HepG2 (cell line): Measurements from ENCODE around the gene PLCB1. TPM values are rescaled to one million over a fixed set of nuclear protein-coding genes. Genes with fewer than 3 reads are reported as not detected.

ENCODE experiments used
- ATAC-seq: fragments of 200-7000 bp; cut with Tn5 transposase; 3 replicates; pipeline ENCODE4 v1.9.1; 2020; ENCODE audit warnings: mild to moderate bottlenecking, moderate library complexity
- BruUV-seq: library from RNA; stranded (reverse); fragments of 400-500 nt; replicated peaks from 2 replicates; lab custom pipeline; 2021; lab: Mats Ljungman, UMichigan
- CTCF ChIA-PET: fragments of 300-600 bp; formaldehyde crosslinking; extraction: SDS; loops from one replicate; lab custom pipeline; 2021; ENCODE audit warnings: low total read pairs, inconsistent platforms, low intra/inter-chr PET ratio; lab: Yijun Ruan, JAX
- POLR2A ChIA-PET: fragments of 350-600 bp; sonication (Branson Sonifier 250); formaldehyde crosslinking; loops from one replicate; lab custom pipeline; 2020; ENCODE audit warnings: antibody characterized with exemption, inconsistent platforms; lab: Yijun Ruan, JAX
- DNase-seq: peaks from one replicate; pipeline ENCODE4 v3.0.0-alpha.2; 2015; ENCODE audit warnings: low spot score
- FAIRE-seq: peaks from 3 replicates; lab custom pipeline; 2011; peaks lifted over from hg19 to GRCh38; lab: Jason Lieb, UNC
- H2AFZ ChIP-seq: one replicate; pipeline ENCODE4 v1.6.1; 2011; ENCODE audit warnings: low read length, inconsistent platforms
- H3K27ac ChIP-seq: fragments of 300-600 bp; 3 replicates; pipeline ENCODE4 v1.8.0; 2011; ENCODE audit warnings: mixed run types, mild to moderate bottlenecking, mixed read lengths, low read length, inconsistent platforms; ENCODE audit not compliant: insufficient read depth; ENCODE audit errors: extremely low read length
- H3K27me3 ChIP-seq, 2 experiments: fragments of 200-600 bp in 1 of 2; 2 replicates in 1 of 2; 3 replicates in 1 of 2; pipeline versions ENCODE4 v1.6.0 to v1.8.0; 2011; ENCODE audit warnings: low read length in 2 of 2, mild to moderate bottlenecking in 2 of 2, moderate library complexity in 2 of 2, inconsistent platforms in 1 of 2; ENCODE audit not compliant: insufficient read depth in 2 of 2, control insufficient read depth in 1 of 2
- H3K36me3 ChIP-seq, 2 experiments: fragments of 200-600 bp in 1 of 2; replicated peaks in 1 of 2; 2 replicates in 1 of 2; 3 replicates in 1 of 2; pipeline versions ENCODE4 v1.5.1 to v1.8.0; 2011; ENCODE audit warnings: low read length in 2 of 2, inconsistent platforms in 1 of 2; ENCODE audit not compliant: insufficient read depth in 2 of 2, control insufficient read depth in 1 of 2
- H3K4me1 ChIP-seq: 2 replicates; pipeline ENCODE4 v1.5.1; 2012; ENCODE audit warnings: low read length, inconsistent platforms; ENCODE audit not compliant: insufficient read depth
- H3K4me2 ChIP-seq: 2 replicates; pipeline ENCODE4 v1.6.0; 2011; ENCODE audit warnings: low read depth, low read length, inconsistent platforms
- H3K4me3 ChIP-seq, 3 experiments: fragments of 200-600 bp in 1 of 3; sonication (generic), shearing (Covaris generic) in 1 of 3; replicated peaks in 1 of 3; 2 replicates each; pipeline ENCODE4 v1.5.1; 2011 to 2016; ENCODE audit warnings: low read length in 3 of 3, inconsistent platforms in 2 of 3, low read depth in 2 of 3, mild to moderate bottlenecking in 2 of 3, control low read depth in 1 of 3, mixed read lengths in 1 of 3; ENCODE audit not compliant: insufficient read depth in 1 of 3
- H3K79me2 ChIP-seq: one replicate; pipeline ENCODE4 v1.6.1; 2011; ENCODE audit warnings: low read length, inconsistent platforms; ENCODE audit not compliant: insufficient read depth
- H3K9ac ChIP-seq: 2 replicates; pipeline ENCODE4 v1.6.0; 2011; ENCODE audit warnings: mild to moderate bottlenecking, low read depth, low read length, inconsistent platforms; ENCODE audit not compliant: insufficient read depth
- H3K9me3 ChIP-seq: 2 replicates; pipeline ENCODE4 v1.5.1; 2012; ENCODE audit warnings: mild to moderate bottlenecking, low read length
- H4K20me1 ChIP-seq: 2 replicates; pipeline ENCODE4 v1.6.0; 2011; ENCODE audit warnings: inconsistent platforms, mild to moderate bottlenecking, low read length, moderate library complexity; ENCODE audit not compliant: insufficient read depth
- ATF7-NPFF ChIP-seq: sonication (generic); formaldehyde crosslinking; IDR thresholded peaks from 2 replicates; pipeline ENCODE4 v1.8.1; 2023; ENCODE audit warnings: mild to moderate bottlenecking, low read depth, missing genetic modification reagents, moderate library complexity
- KLF16 ChIP-seq, 2 experiments: sonication (generic) in 1 of 2; formaldehyde crosslinking in 1 of 2; IDR thresholded peaks; 2 replicates each; pipeline versions ENCODE4 v1.6.1 to v1.8.0; 2016 to 2023; ENCODE audit warnings: missing genetic modification reagents in 2 of 2, missing compliant biosample characterization in 1 of 2
- MBD4 ChIP-seq: IDR thresholded peaks from 2 replicates; pipeline ENCODE4 v1.6.1; 2012; ENCODE audit warnings: low read length, inconsistent platforms, borderline replicate concordance
- MIER2 ChIP-seq: IDR thresholded peaks from 2 replicates; pipeline ENCODE4 v1.6.1; 2016; ENCODE audit warnings: missing biosample characterization, missing genetic modification reagents
- MYNN ChIP-seq: sonication (generic); formaldehyde crosslinking; IDR thresholded peaks from 2 replicates; pipeline ENCODE4 v1.4.0; 2020; ENCODE audit warnings: mild to moderate bottlenecking, low read depth, missing genetic modification reagents
- PITX1 ChIP-seq: sonication (generic); formaldehyde crosslinking; IDR thresholded peaks from 2 replicates; pipeline ENCODE4 v1.5.1; 2020; ENCODE audit warnings: mild to moderate bottlenecking, missing genetic modification reagents
- PRPF4 ChIP-seq: fragments of 200-400 bp; formaldehyde crosslinking; IDR thresholded peaks from 2 replicates; pipeline ENCODE4 v1.6.1; 2016; ENCODE audit warnings: low read length, low read depth; ENCODE audit not compliant: poor library complexity, severe bottlenecking
- RARG ChIP-seq: sonication (generic); formaldehyde crosslinking; IDR thresholded peaks from 2 replicates; pipeline ENCODE4 v1.4.0; 2020; ENCODE audit warnings: low read depth, mild to moderate bottlenecking, missing genetic modification reagents
- SSRP1 ChIP-seq: IDR thresholded peaks from 2 replicates; pipeline ENCODE4 v1.6.1; 2016; ENCODE audit warnings: control low read depth
- TCF12 ChIP-seq, 2 experiments: fragments of 450-650 bp in 1 of 2; sonication (generic) in 1 of 2; formaldehyde crosslinking in 1 of 2; IDR thresholded peaks; 2 replicates each; pipeline versions ENCODE4 v1.6.1 to v1.8.0; 2017 to 2022; ENCODE audit warnings: antibody characterized with exemption in 1 of 2, mild to moderate bottlenecking in 1 of 2, missing genetic modification reagents in 1 of 2, moderate library complexity in 1 of 2
- ZFX ChIP-seq: sonication (generic); formaldehyde crosslinking; IDR thresholded peaks from 2 replicates; pipeline ENCODE4 v1.4.0; 2020; ENCODE audit warnings: mild to moderate bottlenecking, low read depth, missing genetic modification reagents, moderate library complexity
- ZNF557 ChIP-seq: sonication (generic); formaldehyde crosslinking; IDR thresholded peaks from 2 replicates; pipeline ENCODE4 v1.4.0; 2020; ENCODE audit warnings: missing genetic modification reagents
- WGBS: methylation state at CpG from one replicate; pipeline ENCODE4 v1.1.6; 2017; ENCODE audit warnings: low lambda C conversion rate; 5-methylcytosine and 5-hydroxymethylcytosine counted together
- in situ Hi-C: cut with HindIII; loops from 2 replicates; pipeline ENCODE4 v1.10.0; 2017; ENCODE audit warnings: low pct_unique_long_range_greater_than_20kb; ENCODE audit not compliant: extremely low pct_ligation_motif_present
- intact Hi-C: fragments of 100-400 bp; cut with micrococcal nuclease; formaldehyde crosslinking; loops from one replicate; pipeline ENCODE4 v1.10.0; 2022; ENCODE audit not compliant: unreplicated experiment
- polyA plus RNA-seq, 8 experiments: library from polyadenylated mRNA; depleted of rRNA in 3 of 8; stranded (reverse) in 7 of 8; unstranded in 1 of 8; fragments of >200 nt; fragmentation: Illumina TruSeq in 4 of 8; extraction: Trizol in 4 of 8; gene quantifications; 2 replicates each; pipeline versions ENCODE4 v1.2.1 to v1.2.3, GENCODE V29; 2011 to 2016; ENCODE audit warnings: low read depth in 4 of 8, missing spikeins in 1 of 8, mixed read lengths in 1 of 8; ENCODE audit not compliant: insufficient read depth in 1 of 8
- total RNA-seq, 5 experiments: library from RNA; depleted of rRNA; stranded (reverse); fragments of >200 nt; fragmentation: Illumina TruSeq; extraction: Trizol; gene quantifications; 2 replicates each; pipeline ENCODE4 v1.2.3, GENCODE V29; 2016; ENCODE audit warnings: low read depth in 1 of 5
- TF ChIP-seq, protein P1 (sequence below): sonication (generic); formaldehyde crosslinking; IDR thresholded peaks from 2 replicates; pipeline ENCODE4 v1.4.0; 2020; ENCODE audit warnings: mild to moderate bottlenecking, missing genetic modification reagents
- TF ChIP-seq, protein P2 (sequence below): sonication (generic); formaldehyde crosslinking; IDR thresholded peaks from 2 replicates; pipeline ENCODE4 v1.5.0; 2020; ENCODE audit warnings: missing genetic modification reagents, mild to moderate bottlenecking, borderline replicate concordance
- TF ChIP-seq, protein P3 (sequence below): sonication (generic); formaldehyde crosslinking; IDR thresholded peaks from 2 replicates; pipeline ENCODE4; 2020; ENCODE audit warnings: missing genetic modification reagents, mild to moderate bottlenecking, borderline replicate concordance
- TF ChIP-seq, protein P4 (sequence below): sonication (generic); formaldehyde crosslinking; conservative IDR thresholded peaks from 2 replicates; pipeline ENCODE4 v1.4.0; 2020; ENCODE audit warnings: missing genetic modification reagents
- TF ChIP-seq, protein P5 (sequence below): sonication (generic); formaldehyde crosslinking; IDR thresholded peaks from 2 replicates; pipeline ENCODE4 v1.8.1; 2023; ENCODE audit warnings: missing genetic modification reagents, inconsistent platforms, borderline replicate concordance

The PLCB1 gene
- total and polyA plus RNA-seq, 2 of the 13 experiments (the other 11 are each of a cell fraction or from before 2014, with no cell fraction given): 42.4 to 55.9 TPM

DNA sequence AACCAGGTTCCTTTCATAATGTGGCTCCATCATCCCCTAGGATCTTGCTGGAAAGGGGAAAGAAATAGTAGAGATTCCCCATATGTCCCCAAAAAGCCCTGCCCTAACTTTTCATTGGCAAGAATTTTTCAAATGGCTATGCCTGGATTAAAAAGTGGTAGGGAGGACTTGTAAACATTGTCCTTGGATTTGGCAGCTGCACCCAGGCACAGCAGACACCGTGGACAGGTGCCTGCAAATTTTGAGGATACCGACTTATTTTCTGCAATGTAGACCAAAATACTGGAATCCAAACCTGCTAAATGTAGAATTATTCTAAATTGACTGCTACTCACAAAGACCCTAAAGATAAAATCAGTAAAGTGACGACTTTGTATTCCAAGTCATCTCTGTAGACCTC, 733.6 kb downstream of the PLCB1 start:
- intact Hi-C loops: no loop called here
- Histone ChIP-seq H4K20me1 (no peaks in the 10 kb centered on the region), H3K27me3 (no peaks in the 10 kb centered on the region), H3K36me3 (no peaks in the 10 kb centered on the region), H3K27ac (no peak overlapping the region), H3K79me2 (no peaks in the 10 kb centered on the region), H3K4me1 (peaks cover 11% of the 10 kb centered on the region), H3K9ac (no peak overlapping the region), H2AFZ (no peak overlapping the region), H3K9me3 (no peaks in the 10 kb centered on the region), H3K4me2 (no peak overlapping the region), H3K4me3 (no peak overlapping the region)
- TF ChIP-seq ZNF557 (no peak), RARG (no peak), SSRP1 (CRISPR knock-in tag) (no peak), MYNN (CRISPR knock-in tag) (no peak), MIER2 (CRISPR knock-in tag) (no peak), PRPF4 (no peak), ATF7-NPFF (CRISPR knock-in tag) (no peak), ZFX (CRISPR knock-in tag) (no peak), TCF12 (IDR thresholded peaks at IDR 0.05) (no peak), TCF12 (CRISPR knock-in tag; IDR thresholded peaks at IDR 0.05) (no peak), MBD4 (no peak), KLF16 (CRISPR knock-in tag; IDR thresholded peaks at IDR 0.05) (no peak), PITX1 (CRISPR knock-in tag) (no peak)
- TF ChIP-seq, protein P1, sequence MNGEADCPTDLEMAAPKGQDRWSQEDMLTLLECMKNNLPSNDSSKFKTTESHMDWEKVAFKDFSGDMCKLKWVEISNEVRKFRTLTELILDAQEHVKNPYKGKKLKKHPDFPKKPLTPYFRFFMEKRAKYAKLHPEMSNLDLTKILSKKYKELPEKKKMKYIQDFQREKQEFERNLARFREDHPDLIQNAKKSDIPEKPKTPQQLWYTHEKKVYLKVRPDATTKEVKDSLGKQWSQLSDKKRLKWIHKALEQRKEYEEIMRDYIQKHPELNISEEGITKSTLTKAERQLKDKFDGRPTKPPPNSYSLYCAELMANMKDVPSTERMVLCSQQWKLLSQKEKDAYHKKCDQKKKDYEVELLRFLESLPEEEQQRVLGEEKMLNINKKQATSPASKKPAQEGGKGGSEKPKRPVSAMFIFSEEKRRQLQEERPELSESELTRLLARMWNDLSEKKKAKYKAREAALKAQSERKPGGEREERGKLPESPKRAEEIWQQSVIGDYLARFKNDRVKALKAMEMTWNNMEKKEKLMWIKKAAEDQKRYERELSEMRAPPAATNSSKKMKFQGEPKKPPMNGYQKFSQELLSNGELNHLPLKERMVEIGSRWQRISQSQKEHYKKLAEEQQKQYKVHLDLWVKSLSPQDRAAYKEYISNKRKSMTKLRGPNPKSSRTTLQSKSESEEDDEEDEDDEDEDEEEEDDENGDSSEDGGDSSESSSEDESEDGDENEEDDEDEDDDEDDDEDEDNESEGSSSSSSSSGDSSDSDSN (CRISPR knock-in tag): no peak
- TF ChIP-seq, protein P2, sequence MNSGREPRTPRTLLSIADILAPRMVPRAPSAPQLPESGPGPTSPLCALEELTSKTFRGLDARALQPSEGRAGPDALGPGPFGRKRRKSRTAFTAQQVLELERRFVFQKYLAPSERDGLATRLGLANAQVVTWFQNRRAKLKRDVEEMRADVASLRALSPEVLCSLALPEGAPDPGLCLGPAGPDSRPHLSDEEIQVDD: no peak
- TF ChIP-seq, protein P3, sequence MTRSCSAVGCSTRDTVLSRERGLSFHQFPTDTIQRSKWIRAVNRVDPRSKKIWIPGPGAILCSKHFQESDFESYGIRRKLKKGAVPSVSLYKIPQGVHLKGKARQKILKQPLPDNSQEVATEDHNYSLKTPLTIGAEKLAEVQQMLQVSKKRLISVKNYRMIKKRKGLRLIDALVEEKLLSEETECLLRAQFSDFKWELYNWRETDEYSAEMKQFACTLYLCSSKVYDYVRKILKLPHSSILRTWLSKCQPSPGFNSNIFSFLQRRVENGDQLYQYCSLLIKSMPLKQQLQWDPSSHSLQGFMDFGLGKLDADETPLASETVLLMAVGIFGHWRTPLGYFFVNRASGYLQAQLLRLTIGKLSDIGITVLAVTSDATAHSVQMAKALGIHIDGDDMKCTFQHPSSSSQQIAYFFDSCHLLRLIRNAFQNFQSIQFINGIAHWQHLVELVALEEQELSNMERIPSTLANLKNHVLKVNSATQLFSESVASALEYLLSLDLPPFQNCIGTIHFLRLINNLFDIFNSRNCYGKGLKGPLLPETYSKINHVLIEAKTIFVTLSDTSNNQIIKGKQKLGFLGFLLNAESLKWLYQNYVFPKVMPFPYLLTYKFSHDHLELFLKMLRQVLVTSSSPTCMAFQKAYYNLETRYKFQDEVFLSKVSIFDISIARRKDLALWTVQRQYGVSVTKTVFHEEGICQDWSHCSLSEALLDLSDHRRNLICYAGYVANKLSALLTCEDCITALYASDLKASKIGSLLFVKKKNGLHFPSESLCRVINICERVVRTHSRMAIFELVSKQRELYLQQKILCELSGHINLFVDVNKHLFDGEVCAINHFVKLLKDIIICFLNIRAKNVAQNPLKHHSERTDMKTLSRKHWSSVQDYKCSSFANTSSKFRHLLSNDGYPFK (CRISPR knock-in tag): no peak
- TF ChIP-seq, protein P4, sequence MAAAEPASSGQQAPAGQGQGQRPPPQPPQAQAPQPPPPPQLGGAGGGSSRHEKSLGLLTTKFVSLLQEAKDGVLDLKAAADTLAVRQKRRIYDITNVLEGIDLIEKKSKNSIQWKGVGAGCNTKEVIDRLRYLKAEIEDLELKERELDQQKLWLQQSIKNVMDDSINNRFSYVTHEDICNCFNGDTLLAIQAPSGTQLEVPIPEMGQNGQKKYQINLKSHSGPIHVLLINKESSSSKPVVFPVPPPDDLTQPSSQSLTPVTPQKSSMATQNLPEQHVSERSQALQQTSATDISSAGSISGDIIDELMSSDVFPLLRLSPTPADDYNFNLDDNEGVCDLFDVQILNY (CRISPR knock-in tag): no peak
- TF ChIP-seq, protein P5, sequence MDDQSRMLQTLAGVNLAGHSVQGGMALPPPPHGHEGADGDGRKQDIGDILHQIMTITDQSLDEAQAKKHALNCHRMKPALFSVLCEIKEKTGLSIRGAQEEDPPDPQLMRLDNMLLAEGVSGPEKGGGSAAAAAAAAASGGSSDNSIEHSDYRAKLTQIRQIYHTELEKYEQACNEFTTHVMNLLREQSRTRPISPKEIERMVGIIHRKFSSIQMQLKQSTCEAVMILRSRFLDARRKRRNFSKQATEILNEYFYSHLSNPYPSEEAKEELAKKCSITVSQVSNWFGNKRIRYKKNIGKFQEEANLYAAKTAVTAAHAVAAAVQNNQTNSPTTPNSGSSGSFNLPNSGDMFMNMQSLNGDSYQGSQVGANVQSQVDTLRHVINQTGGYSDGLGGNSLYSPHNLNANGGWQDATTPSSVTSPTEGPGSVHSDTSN (CRISPR knock-in tag): no peak
- DNase-seq (no peak), ATAC-seq (no peak), FAIRE-seq (no peak)
- POLR2A ChIA-PET: no interaction called here
- CTCF ChIA-PET: no interaction called here
- no TSS peak for BruUV-seq
- in situ Hi-C loops: no loop called here
- 96% methylated on average over 3 of the region's 3 CpGs for WGBS
